HG02885 (cell line): ENCODE data around the gene PRR12.
"Not testable (repeated sequence)": the region's sequence is repeated elsewhere in the genome, so short reads cannot be mapped to it uniquely, and the experiment has no call there.

Experiments
- ATAC-seq: cut with Tn5 transposase; IDR thresholded peaks from one replicate; pipeline ENCODE4 v1.9.1; 2021; ENCODE audit warnings: mild to moderate bottlenecking; ENCODE audit not compliant: unreplicated experiment, poor library complexity

Gene PRR12

GRCh38 chr19:49615861-49616260 lies 24.9 kb downstream of the PRR12 start:
- ATAC-seq, result no peak

- no peak for ATAC-seq
Measured at GRCh38 chr19:49616532-49616931, 25.6 kb downstream of the PRR12 start.

- ATAC-seq, result no peak
Measured at GRCh38 chr19:49616945-49617344, 26.0 kb downstream of the PRR12 start.

- not testable (repeated sequence) for ATAC-seq
Measured at GRCh38 chr19:49617860-49618259, 26.9 kb downstream of the PRR12 start.

GRCh38 chr19:49624967-49625910 lies 34.3 kb downstream of the PRR12 start:
- no peak for ATAC-seq

- ATAC-seq, result no peak
Measured at GRCh38 chr19:49626226-49626625, 35.2 kb downstream of the PRR12 start.

GRCh38 chr19:49629659-49630058 lies 38.7 kb downstream of the PRR12 start:
- ATAC-seq, result no peak

- no peak for ATAC-seq
Measured at GRCh38 chr19:49631014-49631588, 40.1 kb downstream of the PRR12 start.

GRCh38 chr19:49631610-49632192 lies 40.7 kb downstream of the PRR12 start:
- no peak for ATAC-seq

GRCh38 chr19:49632576-49632975 lies 41.6 kb downstream of the PRR12 start:
- ATAC-seq, result no peak

- not testable (repeated sequence) for ATAC-seq
Measured at GRCh38 chr19:49633273-49633672, 42.3 kb downstream of the PRR12 start.

- ATAC-seq, result no peak
Measured at GRCh38 chr19:49635530-49636232, 44.7 kb downstream of the PRR12 start.

- ATAC-seq, result no peak
Measured at GRCh38 chr19:49636233-49636932, 45.4 kb downstream of the PRR12 start.

- no peak for ATAC-seq
Measured at GRCh38 chr19:49637821-49638738, 47.1 kb downstream of the PRR12 start.

- no peak for ATAC-seq
Measured at GRCh38 chr19:49639401-49640112, 48.6 kb downstream of the PRR12 start.

- peak; percentile 61 for ATAC-seq
Measured at GRCh38 chr19:49640113-49640898, 49.3 kb downstream of the PRR12 start, which contains the start of gene RRAS. Gene RRAS (minus strand): TSS chr19:49640143. CDS start chr19:49640098, 45 bp downstream.

- ATAC-seq, result peak; percentile 62
Measured at GRCh38 chr19:49641688-49642491, 50.9 kb downstream of the PRR12 start, which contains the start of gene SCAF1. Gene SCAF1 (plus strand): TSS chr19:49642209. CDS start chr19:49645027, 2,818 bp downstream.
